22Rv1 (cell line): ENCODE data around the gene TIAL1.

Experiments used
- CTCF ChIP-seq: fragments of 450-650 bp; IDR thresholded peaks from 2 replicates; pipeline ENCODE4 v1.5.1; 2017; ENCODE audit warnings: mild to moderate bottlenecking
- ZFX ChIP-seq: fragments of 450-650 bp; IDR thresholded peaks from 2 replicates; pipeline ENCODE4 v1.6.1; 2017; ENCODE audit warnings: antibody characterized with exemption, borderline replicate concordance

GRCh38 chr10:119596537-119597404 is at the start of gene TIAL1:
- TF ChIP-seq ZFX (no peak), CTCF (no peak)
